Lower leg skin (tissue), 4 donors: Measurements from ENCODE around the gene BUD23. TPM values are rescaled to one million over a fixed set of nuclear protein-coding genes. Genes with fewer than 3 reads are reported as not detected.

Experiments used
- DNase-seq, 2 donors: peaks; one replicate each; pipeline ENCODE4 v3.0.0-alpha.2; 2019; ENCODE audit warnings: low spot score in 2 of 2
- H3K4me3 ChIP-seq: fragments of 200-600 bp; sonication (generic); 2 replicates; pipeline ENCODE4 v1.5.1; 2017; ENCODE audit warnings: mild to moderate bottlenecking, low read depth; ENCODE audit not compliant: poor library complexity, severe bottlenecking
- CTCF ChIP-seq, 3 donors: fragments of 450-650 bp; IDR thresholded peaks; one replicate each; pipeline ENCODE4 v1.5.1; 2016; ENCODE audit warnings: antibody characterized with exemption in 3 of 3, mild to moderate bottlenecking in 3 of 3, moderate library complexity in 2 of 3
- POLR2A ChIP-seq, 2 donors: fragments of 450-650 bp; IDR thresholded peaks; one replicate each; pipeline ENCODE4 v1.6.1; 2016 to 2017; ENCODE audit warnings: antibody characterized with exemption in 2 of 2, mild to moderate bottlenecking in 1 of 2, moderate library complexity in 1 of 2
- WGBS, 2 donors: methylation state at CpG; one replicate each; pipeline ENCODE4 v1.1.5; 2018; 5-methylcytosine and 5-hydroxymethylcytosine counted together
- intact Hi-C: fragments of 100-400 bp; cut with DNase I; formaldehyde crosslinking; loops from one replicate; pipeline ENCODE4 v1.15.0; 2023; ENCODE audit warnings: low total_unique reads
- total RNA-seq, 4 donors: library from RNA; depleted of rRNA; stranded (reverse); fragments of >200 nt; gene quantifications; one replicate each; pipeline ENCODE4 v1.1.0, GENCODE V29; 2016

Gene BUD23
- total RNA-seq, 4 donors from 2014 or later: 46.3 to 57.8 (median 53.2) TPM

- H3K4me3 ChIP-seq: no peak overlapping the region
- WGBS, 2 donors: 88 to 98% methylated on average over 2 of the region's 2 CpGs
- DNase-seq: no peak
- intact Hi-C loops: no loop called here
- no peak for TF ChIP-seq POLR2A (IDR thresholded peaks at IDR 0.05)
- no peak for TF ChIP-seq CTCF (IDR thresholded peaks at IDR 0.05)
Measured at GRCh38 chr7:73679709-73680108, 3.7 kb upstream of the BUD23 start.

DNA sequence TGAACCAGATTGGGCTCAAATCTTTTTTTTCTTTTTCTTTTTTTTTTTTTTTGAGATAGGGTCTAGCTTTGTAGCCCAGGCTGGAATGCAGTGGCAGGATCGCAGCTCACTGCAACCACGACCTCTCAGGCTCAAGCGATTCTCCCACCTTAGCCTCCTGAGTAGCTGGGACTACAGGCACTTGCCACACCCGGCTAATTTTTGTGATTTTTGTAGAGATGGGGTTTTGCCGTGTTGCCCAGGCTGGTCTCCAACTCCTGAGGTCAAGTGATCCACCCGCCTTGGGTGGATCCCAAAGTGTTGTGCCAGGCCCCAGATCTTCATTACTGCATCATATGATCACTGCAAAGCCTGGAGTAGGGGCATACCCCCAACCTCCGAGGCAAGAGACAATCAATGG lies 2.9 kb upstream of the BUD23 start:
- TF ChIP-seq POLR2A (IDR thresholded peaks at IDR 0.05): no peak
- TF ChIP-seq CTCF (IDR thresholded peaks at IDR 0.05): no peak
- DNase-seq: no peak
- no peak overlapping the region for H3K4me3 ChIP-seq
- intact Hi-C loops: no loop called here
- WGBS, 2 donors: 73 to 77% methylated on average over 7 of the region's 7 CpGs

DNA sequence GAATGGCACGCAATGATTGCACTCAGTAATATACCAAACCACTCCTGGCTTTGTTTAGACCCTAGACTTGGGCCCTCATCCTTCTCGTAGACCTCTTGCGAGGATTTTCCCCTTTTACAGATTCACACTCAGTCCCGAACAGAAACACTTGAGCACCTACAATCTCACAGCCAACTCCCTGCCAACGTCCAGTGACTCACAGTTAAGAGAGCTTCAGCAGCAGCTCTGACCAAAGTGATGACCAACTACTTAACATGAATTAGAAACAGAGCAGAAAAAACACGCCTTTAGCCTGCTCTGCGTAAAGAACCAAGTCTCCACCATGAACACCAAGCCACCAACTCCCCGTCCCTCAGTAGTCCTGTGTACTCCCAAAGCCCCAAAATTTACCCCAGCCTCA lies 2.4 kb upstream of the BUD23 start:
- DNase-seq: no peak
- no peak overlapping the region for H3K4me3 ChIP-seq
- intact Hi-C loops: no loop called here
- 76 to 82% methylated on average over 8 of the region's 8 CpGs for WGBS, 2 donors
- TF ChIP-seq POLR2A (IDR thresholded peaks at IDR 0.05) (no peak), CTCF (IDR thresholded peaks at IDR 0.05) (no peak)

DNA sequence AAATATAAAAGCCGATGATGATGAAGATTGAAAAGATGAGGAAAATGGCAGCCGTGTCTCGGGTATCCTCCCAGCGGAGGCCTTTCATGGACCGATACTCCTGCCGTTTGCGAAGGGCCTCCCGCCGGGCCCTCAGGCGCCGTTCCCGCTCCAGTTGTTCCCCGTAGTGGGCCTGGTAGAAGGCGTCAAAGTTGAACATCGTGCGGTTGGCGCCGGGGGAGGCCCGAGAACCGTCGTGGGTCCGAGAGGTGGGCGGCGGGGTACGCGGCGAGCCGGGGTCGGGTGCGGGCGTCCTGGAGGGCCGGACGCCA lies 697 bp upstream of the BUD23 start:
- intact Hi-C loops: no loop called here
- TF ChIP-seq CTCF (IDR thresholded peaks at IDR 0.05) (no peak), POLR2A (IDR thresholded peaks at IDR 0.05) (no peak)
- 1% methylated on average over 23 to 33 of the region's 33 CpGs for WGBS, 2 donors

GRCh38 chr7:73683788-73684693 lies 644 bp downstream of the BUD23 start:
- no peak for DNase-seq
- no peak for TF ChIP-seq POLR2A (IDR thresholded peaks at IDR 0.05)
- TF ChIP-seq CTCF (IDR thresholded peaks at IDR 0.05): no peak
- intact Hi-C loops: no loop called here
- WGBS, 2 donors: 25 to 28% methylated on average over 58 of the region's 58 CpGs
- H3K4me3 ChIP-seq: peak overlapping the region; percentile 71

More for the DNA sequence above, 697 bp upstream of the BUD23 start:
- no peak for DNase-seq
- peak overlapping the region; percentile 83 for H3K4me3 ChIP-seq

GRCh38 chr7:73685311-73685710 lies 1.9 kb downstream of the BUD23 start:
- WGBS, 2 donors: 95 to 96% methylated on average over 18 of the region's 18 CpGs
- TF ChIP-seq CTCF (IDR thresholded peaks at IDR 0.05): no peak
- no peak for TF ChIP-seq POLR2A (IDR thresholded peaks at IDR 0.05)
- intact Hi-C loops: no loop called here
- no peak overlapping the region for H3K4me3 ChIP-seq
- DNase-seq: no peak
